Esophagus muscularis mucosa (tissue), 4 donors: ENCODE data around the gene FAM25G.

ENCODE experiments used
- CTCF ChIP-seq, 3 experiments: fragments of 200-600 bp in 2 of 3; fragments of 450-650 bp in 1 of 3; sonication (generic) in 2 of 3; IDR thresholded peaks; one replicate each; pipeline ENCODE4 v1.5.1; 2017 to 2019; ENCODE audit warnings: antibody characterized with exemption in 3 of 3, mild to moderate bottlenecking in 2 of 3, moderate library complexity in 1 of 3
- EP300 ChIP-seq: sonication (generic); formaldehyde crosslinking; IDR thresholded peaks from one replicate; pipeline ENCODE4 v1.6.1; 2017; ENCODE audit warnings: antibody characterized with exemption
- POLR2A ChIP-seq: fragments of 450-650 bp; IDR thresholded peaks from one replicate; pipeline ENCODE4 v1.6.1; 2017; ENCODE audit warnings: antibody characterized with exemption, moderate library complexity, mild to moderate bottlenecking, low read depth
- POLR2AphosphoS5 ChIP-seq, 2 donors: sonication (generic); formaldehyde crosslinking; IDR thresholded peaks; one replicate each; pipeline ENCODE4 v1.6.1; 2017; ENCODE audit warnings: antibody characterized with exemption in 2 of 2

GRCh38 chr10:47457826-47458225 is 33.7 kb downstream of the FAM25G start:
- no peak for TF ChIP-seq CTCF (IDR thresholded peaks at IDR 0.05)
- no peak for TF ChIP-seq EP300
- no peak for TF ChIP-seq POLR2A
- TF ChIP-seq POLR2AphosphoS5 (IDR thresholded peaks at IDR 0.05) = no peak
